Stimulated activated CD8-positive, alpha-beta memory T cell treated with anti-CD3 and anti-CD28 coated beads, Interleukin-15, amount 100 ng/mL, for 24 hours (primary cell): ENCODE results near the gene KIAA0825.

ENCODE experiments used
- DNase-seq: peaks from one replicate; pipeline ENCODE4 v3.0.0-alpha.2; 2020; ENCODE audit warnings: low read depth

KIAA0825 gene, protein sequence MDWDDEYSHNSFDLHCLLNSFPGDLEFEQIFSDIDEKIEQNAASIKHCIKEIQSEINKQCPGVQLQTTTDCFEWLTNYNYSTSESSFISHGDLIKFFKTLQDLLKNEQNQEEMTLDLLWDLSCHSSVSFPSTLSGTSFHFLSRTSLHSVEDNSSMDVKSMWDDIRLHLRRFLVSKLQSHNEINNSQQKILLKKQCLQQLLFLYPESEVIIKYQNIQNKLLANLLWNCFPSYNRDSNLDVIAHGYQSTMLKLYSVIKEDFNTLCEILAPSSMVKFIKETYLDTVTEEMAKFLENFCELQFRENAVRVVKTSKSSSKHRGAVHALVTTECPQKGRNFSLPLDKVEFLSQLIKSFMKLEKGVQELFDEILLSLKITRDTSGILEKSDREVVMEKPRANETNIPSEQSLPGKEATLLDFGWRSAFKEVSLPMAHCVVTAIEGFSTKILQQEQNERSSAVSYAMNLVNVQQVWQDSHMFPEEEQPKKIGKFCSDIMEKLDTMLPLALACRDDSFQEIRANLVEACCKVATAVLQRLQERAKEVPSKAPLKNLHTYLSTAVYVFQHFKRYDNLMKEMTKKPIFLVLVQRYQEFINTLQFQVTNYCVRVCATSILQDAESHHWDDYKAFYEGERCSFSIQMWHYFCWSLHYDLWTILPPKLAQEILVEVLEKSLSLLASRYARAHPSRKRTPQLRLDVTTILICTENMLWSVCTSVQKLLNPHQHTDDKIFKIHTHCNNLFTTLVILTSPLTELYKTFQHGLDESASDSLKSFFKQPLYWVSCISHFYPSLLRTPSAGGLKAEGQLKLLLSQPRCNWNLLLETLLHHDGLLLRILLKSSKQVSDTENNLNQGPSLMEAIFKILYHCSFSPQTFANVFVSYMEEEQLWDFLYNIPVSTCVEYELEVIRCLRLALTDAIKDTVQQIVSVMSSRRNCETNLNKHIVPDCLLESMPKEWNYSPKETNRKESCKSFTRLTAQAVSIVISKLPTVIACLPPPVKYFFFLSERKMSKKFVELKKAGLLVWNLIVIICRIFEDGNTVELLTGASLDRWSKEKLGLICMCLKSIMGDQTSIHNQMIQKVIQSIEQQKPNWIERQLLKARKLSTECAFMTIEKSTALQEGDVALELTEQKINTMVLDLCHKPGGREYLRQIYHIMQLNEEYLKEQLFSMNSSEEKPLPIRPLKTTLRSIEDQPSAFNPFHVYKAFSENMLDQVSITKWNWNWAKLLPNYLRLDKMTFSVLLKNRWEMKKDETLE (N-terminal part only)

DNA sequence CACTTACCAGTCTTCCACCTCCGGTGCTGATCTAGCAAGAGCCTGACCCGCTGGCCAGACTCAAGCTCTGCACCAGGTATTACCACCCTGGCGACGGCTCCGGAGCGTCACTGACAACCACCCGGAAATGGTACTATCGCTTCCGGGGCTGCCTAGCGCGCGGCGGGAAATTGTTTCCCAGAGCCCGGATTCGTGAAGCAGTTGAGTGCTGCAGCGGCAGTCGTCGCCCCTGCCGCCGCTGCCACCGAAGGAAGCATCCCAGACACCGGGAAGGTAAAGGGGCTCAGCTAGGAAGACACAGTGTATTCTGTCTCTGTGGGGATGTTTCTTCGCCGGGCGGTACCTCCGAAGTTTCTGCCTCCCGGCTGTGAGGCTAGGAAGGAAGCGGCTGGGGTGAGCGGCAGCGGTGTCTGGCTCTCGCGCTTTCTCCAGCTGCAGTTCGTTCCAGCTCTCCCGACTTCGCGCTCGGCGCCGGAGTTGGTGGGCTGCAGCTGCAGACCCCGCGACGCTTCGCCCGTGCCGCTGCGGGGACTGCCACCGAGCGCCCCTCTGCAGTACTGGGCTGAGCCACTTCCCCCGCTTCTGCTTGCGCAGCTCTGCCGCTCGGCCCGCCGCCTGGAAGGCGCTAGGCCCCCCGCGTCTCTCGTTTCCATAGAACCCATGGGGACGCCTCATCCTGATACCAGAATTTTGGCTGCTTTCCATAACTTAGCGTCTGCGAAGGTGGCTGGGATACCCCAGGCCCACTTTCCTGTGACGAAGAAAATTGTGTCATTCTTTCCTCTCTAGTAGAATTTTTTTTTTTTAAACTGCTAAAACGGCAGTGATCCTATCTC is at the start of gene KIAA0825, which contains the start of gene SLF1:
TSS of gene KIAA0825 (minus strand) at position 112 of the 836 bp plus-strand sequence. CDS start 81,478 bp downstream, outside the sequence.
TSS of gene SLF1 (plus strand) at position 177 of the 836 bp plus-strand sequence. CDS start 10,142 bp downstream, outside the sequence.
- peak; percentile 64 for DNase-seq

DNA sequence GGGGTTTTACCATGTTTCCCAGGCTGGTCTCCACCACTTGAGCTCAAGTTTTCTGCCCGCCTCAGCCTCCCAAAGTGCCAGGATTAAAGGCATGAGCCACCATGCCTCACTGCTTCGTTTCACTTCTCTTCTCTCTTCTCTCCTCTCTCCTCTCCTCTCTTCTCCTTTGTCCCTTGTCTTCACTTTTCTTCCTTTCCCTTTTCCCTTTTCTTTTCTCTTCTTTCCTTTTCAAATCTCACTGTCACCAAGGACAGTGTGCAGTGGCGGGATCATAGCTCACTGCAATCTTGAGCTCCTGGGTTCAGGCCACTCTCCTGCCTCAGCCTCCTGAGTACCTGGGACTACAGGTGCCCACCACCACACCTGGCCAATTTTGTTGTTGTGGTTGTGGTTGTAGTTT is 49.5 kb upstream of the KIAA0825 start:
- no peak for DNase-seq

DNA sequence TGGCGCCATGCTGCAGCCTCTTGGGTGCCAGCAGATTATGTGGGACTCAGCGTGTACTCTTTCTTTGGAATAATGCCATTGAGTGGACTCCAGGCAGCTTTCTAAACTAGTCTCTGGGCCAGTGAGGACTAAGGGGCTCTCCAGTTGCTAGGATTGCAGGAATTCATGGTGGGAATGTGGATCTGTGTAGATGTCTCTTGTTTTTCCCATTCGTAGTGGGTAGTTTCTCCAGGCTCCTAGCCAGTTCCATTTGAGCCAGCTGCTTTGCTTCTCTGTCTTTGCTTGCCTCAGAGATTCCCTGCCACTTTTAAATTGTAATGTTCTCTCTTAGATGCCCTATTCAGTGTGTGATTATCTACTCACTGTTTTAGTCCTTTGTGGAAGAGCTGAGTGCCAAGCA is 42.7 kb upstream of the KIAA0825 start:
- no peak for DNase-seq

DNA sequence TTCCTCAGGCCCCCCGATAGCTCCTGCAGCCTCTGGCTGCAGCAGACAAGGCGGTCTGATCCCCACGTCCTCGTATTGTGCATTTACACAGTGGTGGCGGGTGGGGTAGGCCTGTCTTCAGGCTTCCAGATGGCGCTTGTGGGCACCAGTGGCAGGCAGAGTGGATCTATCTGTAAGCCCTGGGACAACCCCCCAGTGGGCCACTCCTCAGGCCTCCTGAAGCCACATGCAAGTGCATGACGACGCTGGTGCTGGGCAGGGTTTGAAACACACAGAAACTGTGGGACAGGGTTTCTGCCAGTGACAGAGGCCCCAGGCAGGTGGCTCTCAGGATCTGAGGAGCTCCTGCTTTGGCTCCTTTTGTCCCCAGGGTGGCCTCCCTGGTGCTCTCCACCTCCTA is 42.1 kb upstream of the KIAA0825 start:
- no peak for DNase-seq

DNA sequence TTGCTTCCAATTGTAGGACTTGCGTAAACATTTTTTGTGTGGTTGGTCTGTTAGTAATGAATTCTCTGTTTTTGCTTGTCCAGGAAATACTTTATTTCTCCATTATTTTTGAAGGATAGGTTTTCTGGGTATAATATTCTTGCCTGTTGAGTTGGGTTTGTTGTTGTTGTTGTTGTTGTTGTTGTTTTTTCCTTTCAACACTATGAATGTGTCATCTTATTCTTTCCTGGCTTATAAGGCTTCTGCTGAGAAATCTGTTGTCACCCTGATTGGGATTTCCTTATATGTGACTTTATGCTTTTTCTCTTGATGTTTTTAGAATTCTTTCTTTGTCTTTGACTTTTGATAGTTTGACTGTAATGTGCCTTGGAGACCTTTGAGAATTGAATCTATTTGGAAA is 39.9 kb upstream of the KIAA0825 start:
- DNase-seq, result no peak

DNA sequence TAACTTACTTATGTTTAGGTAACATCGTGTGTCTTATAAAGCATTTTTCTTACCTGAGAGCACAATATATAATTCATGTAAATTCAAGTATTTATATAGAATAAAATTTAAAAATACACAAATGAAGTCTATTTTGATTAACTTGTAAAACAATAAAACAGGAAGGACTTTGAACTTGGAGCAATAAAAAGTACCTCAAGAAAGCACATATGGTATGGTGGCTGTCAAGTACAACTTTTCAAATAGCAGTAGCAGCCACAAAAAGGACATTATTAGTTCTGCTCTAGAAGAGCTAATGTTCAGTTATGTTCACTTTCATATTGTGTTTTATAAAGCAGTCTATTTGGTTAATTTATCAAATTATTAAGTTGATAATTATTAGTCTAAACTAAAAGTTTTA is 31.5 kb upstream of the KIAA0825 start:
- DNase-seq, result no peak

DNA sequence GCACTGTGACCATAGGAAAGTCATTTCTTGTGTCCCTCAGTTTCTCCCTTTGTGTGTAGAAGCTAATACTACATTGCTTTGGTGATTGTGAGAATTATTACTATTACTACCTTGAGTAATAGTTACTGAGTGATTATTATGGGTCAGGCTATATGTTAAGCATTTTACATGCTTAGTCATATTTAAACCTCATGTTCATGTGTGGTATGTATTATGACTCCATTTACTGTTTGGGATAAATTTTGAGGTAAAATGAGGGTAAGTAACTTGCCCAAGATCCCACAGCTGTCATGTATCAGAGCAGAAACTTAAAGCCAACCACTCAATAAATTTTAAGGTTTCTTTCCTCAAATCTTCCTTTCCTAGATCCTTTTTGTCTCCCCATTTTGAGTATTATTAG is 28.4 kb upstream of the KIAA0825 start:
- DNase-seq, result no peak

DNA sequence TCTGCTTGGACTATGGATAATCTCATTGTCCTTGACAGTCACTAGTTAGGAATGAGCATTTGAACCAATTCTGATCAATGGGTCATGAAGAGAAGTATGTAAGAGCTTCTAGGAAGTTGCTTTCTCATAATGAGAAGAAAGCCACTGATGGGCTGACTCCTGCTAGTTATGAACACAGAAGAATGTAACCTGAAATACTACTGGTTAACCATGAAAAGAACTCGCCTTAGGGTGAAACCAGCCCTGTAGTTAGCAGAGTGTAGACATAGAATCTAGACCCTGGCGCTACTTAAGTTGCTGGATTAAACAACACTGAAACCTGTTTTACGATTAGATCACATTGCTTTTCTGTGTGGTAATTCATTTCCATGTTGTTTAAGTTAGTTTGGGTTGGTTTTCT is 26.6 kb upstream of the KIAA0825 start:
- no peak for DNase-seq

DNA sequence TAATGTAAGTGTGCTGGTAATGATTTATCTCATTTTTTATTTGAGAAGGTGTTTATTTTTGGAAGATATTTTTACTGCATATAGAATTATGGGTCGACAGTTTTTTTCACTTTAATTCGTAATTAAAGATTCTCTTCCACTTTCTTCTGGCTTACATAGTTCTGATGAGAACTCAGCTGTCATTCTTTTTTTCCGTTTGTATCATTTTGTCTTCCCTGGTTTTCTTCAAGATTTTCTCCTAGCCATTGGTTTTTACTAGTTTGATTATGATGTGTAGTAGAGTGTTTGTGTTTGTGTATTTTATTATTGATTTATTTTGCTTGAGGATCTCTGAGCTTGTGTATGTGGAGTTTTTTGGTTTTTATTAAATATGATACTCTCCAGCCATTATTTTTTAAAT is 21.8 kb upstream of the KIAA0825 start:
- DNase-seq, result no peak

DNA sequence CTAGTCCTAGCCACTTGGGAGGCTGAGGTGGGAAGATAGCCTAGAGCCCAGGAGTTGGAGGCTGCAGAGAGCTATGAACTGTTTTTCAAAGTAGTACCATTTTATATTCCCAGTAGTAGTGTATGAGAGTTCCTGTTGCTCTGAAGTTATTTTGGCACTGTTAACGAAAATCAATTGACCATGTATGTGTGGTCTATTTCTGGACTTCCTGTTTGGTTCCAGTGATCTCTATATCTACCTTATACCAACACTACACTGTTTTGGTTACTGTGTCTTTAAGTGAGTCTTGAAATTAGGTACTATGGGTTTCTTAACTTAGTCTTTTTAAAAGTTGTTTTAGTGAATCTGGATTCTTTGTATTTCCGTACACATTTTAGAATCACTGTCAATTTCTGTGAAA is 13.6 kb upstream of the KIAA0825 start:
- no peak for DNase-seq

DNA sequence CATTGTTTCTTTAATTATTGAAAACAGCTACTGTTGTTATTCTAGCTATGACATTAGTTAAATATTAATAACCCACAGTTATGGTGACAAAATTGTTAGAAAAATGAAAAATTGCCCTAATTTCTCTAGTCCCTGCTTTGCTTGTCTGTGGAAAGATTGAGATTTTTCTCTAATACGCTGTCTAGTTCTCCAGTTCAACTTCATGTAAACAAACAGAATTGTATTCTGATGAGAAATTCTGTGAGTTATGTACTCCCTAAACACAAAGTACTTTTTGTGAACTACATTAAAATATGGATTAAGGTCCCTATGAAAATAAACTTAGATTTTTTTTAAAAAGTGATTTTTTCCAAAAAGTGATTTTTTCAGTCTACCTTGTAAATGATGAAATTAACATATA is 8.8 kb upstream of the KIAA0825 start:
- DNase-seq, result no peak

DNA sequence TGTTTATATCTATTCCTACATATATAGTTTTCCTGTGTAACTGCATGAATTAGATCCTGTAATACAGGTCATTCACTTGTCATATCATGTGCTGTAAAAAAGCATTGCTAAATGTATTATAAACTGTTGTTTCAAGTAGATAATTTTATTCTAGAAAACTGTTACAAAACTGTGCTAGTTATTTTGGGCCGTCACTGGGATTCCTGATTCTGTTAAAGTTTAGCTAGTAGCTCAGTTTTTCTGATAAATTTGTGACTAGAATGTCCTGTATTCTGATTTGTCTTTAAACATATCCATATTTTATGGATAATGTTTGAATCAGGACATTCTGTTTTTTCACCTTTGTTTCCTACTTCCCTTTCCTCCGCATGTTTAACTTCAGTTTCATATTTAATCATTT is 5.5 kb upstream of the KIAA0825 start:
- DNase-seq, result no peak

DNA sequence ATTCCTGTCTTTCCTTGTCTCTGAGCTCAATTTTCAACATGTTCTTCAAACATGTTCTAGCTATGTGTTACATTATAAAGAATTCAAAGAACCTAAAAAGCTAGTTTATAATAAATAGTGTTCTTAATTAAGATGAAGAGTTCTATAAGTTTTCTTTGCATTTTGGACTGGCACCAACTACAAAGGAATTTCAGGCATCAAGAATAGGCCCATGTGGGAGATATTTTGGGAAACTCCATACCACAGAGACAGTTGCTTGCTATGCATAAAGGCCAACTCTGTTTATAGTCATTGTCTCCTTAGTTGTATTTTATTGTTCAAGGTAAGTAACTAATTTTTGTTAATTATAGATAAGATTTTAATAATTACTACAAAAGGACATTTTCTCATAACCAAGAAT is 4.6 kb upstream of the KIAA0825 start:
- no peak for DNase-seq

DNA sequence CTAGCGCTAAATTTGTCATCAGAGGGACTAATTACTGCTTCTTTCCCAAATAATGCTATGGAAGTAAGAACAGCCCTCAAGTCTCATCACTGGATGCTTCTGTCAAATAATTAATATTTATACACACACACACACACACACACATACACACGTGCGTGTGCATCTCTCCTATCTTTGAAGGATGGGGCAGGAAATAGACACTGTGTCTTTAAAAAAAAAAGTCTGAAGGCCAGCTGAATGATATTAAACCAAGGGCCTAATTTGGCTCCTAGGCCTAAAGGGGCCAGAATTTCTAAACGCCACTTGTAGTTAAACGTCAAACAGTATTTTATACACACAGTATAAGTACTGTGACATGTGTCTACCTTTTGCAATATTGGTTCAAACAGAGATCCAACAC is 3.4 kb upstream of the KIAA0825 start:
- no peak for DNase-seq

DNA sequence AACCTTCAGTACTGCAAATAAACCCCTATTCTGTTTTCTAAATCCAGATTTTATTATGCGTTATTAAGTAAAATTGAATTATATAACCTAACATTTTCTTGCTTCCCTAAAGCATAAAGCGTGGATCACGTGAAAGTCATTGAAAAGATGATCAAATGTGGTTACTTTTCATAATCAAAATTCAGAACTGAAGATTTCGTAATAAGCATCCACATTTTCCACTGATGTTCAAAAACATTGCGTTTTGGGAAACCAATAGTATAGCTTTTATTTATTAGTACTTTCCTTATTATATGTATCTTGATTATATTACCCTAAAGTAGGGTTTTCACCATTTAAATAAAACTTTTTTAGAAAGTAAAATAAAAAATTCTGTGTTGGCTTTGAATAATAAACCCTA is 1.9 kb upstream of the KIAA0825 start:
- no peak for DNase-seq

DNA sequence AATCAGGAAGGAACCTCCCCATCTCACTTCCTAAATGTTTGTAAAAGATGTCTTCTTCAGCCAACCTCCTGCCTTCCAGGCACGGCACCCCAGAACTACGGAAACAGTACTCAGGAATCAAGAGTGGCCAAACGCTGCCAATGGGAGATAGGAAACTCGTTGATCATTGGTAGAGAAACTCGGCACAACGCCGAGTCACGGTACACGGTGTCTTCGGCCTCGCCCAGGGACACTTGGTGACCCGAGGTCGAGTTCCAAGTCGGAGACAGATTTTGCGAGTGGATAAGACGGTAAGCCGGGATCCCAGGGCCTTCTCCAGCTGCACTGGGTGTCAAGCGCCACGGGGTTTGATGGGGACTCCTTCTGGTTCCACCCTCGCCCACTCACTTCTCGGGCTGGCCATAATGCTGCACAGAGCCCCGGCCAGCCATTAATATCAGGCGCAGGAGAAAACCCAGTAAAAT is 343 bp downstream of the KIAA0825 start:
- no peak for DNase-seq

DNA sequence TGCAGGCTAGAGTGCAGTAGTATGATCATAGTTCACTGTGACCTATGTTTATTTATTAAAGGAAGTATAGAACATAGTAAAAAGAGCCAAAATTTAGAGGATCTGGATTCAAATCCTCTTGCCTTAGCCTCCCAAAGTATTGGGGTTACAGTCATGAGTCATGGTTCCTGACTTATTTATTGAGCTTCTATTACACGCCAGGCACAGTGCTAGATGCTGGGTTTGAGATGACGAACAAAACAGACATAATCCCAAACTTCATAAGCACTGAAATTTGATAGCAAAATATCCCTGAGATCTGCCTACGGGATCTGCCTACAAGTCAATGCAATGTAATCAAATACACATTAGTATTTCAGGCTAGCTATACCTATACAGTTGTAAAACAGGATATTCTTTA is 2.5 kb downstream of the KIAA0825 start:
- no peak for DNase-seq

DNA sequence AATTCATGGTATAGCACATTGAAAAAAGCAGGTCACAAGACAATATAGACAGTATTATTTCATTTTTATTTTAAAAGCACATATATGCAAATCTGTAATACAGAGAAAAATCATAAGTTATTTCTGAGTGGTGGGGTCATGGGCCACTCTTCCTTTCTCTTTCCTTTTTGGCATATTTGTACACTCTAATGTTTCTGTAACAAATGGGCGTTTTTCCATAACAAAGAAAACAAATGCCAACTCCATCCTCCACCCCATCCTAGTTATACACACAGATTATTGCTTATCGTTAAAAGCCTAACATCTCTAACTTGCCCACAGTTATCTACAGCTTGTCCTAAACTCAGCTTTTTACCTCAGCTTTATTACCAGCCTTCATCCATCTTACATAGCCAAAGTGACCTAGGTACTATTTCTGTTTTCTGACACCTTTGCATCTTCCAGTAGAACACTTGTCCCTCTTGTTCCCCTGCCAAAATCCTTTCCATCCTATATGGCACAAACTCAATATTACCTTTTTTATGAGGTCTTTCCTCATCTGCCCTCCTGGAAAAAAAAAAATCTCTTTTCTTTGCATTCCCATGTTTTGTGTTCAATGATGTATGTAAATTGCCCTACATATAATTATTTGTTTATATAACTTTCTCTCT is 4.1 kb downstream of the KIAA0825 start:
- DNase-seq, result no peak

DNA sequence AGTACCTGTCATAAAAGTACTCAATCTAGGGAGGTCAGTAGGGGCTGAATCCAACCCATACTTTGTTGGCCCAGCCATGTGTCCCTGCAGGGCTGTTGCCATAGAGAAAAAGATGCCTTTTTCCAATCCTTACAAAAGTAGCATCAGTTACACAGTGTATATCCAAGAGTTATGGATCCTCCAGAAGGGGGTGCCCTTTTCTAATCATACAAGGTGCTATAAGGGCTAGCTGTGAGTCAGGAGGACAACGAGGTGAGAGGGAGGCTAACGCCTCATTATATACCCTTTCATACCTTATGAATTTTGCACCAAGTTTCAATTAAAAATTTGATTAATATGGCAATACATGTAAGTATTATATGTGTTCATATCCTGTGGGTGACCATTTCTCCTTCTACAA is 4.8 kb downstream of the KIAA0825 start:
- DNase-seq, result no peak

DNA sequence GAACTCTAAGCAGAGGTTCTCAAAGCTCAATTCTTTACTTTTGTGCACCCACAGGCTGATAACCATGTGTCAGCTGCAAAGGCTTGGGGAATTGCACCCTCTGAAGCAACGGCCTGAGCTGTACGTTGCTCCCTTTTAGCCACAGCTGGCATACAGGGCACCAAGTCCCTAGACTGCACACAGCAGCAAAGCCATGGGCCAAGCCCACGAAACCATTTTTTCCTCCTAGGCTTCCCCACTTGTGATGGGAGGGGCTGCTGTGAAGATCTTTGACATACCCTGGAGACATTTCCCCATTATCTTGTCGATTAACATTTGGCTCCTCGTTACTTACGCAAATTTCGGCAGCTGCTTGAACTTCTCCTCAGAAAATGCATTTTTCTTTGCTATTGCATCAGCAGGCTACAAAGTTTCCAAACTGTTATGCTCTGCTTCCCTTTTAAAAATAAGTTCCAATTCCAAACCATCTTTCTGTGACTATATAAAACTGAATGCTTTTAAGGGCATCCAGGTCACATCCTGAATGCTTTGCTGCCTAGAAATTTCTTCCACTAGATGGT is 23.0 kb downstream of the KIAA0825 start:
- DNase-seq, result no peak
